Measurements from ENCODE around the gene CYP3A4. TPM values are rescaled to one million over a fixed set of nuclear protein-coding genes. Genes with fewer than 3 reads are reported as not detected.

Gene CYP3A4
- total RNA-seq, 1 donor from 2014 or later: not detected

GRCh38 chr7:99713995-99714570 lies 69.9 kb downstream of the CYP3A4 start:
- no peaks in the 10 kb centered on the region for H3K27me3 ChIP-seq
- no peak for TF ChIP-seq CTCF (IDR thresholded peaks at IDR 0.05)
- intact Hi-C loops (cut with DNase I): no loop called here
- no peaks in the 10 kb centered on the region for H3K9me3 ChIP-seq
- H3K36me3 ChIP-seq: no peaks in the 10 kb centered on the region
- no peaks in the 10 kb centered on the region for H3K4me1 ChIP-seq
- no peak overlapping the region for H3K27ac ChIP-seq
- DNase-seq (no peak), ATAC-seq (no peak)
- H3K4me3 ChIP-seq: no peak overlapping the region

- H3K4me3 ChIP-seq: no peak overlapping the region
- ATAC-seq (no peak), DNase-seq (no peak)
- no peak for TF ChIP-seq CTCF (IDR thresholded peaks at IDR 0.05)
- H3K9me3 ChIP-seq: no peaks in the 10 kb centered on the region
- intact Hi-C loops (cut with DNase I): no loop called here
- H3K27me3 ChIP-seq: no peaks in the 10 kb centered on the region
- H3K4me1 ChIP-seq: no peaks in the 10 kb centered on the region
- H3K27ac ChIP-seq: no peak overlapping the region
- no peaks in the 10 kb centered on the region for H3K36me3 ChIP-seq
These were observed 74.0 kb downstream of the CYP3A4 start for GRCh38 chr7:99709838-99710578.

GRCh38 chr7:99709260-99709659 lies 74.7 kb downstream of the CYP3A4 start:
- Histone ChIP-seq H3K27me3 (no peaks in the 10 kb centered on the region), H3K36me3 (no peaks in the 10 kb centered on the region), H3K27ac (no peak overlapping the region), H3K9me3 (no peaks in the 10 kb centered on the region), H3K4me1 (no peaks in the 10 kb centered on the region), H3K4me3 (no peak overlapping the region)
- no peak for DNase-seq
- TF ChIP-seq CTCF (IDR thresholded peaks at IDR 0.05): no peak
- intact Hi-C loops (cut with DNase I): no loop called here
- no peak for ATAC-seq

- Histone ChIP-seq H3K36me3 (no peaks in the 10 kb centered on the region), H3K4me1 (no peaks in the 10 kb centered on the region), H3K27me3 (no peaks in the 10 kb centered on the region), H3K4me3 (no peak overlapping the region), H3K9me3 (no peaks in the 10 kb centered on the region), H3K27ac (no peak overlapping the region)
- DNase-seq: no peak
- intact Hi-C loops (cut with DNase I): no loop called here
- no peak for TF ChIP-seq CTCF (IDR thresholded peaks at IDR 0.05)
- no peak for ATAC-seq
These were observed 76.9 kb downstream of the CYP3A4 start for GRCh38 chr7:99707096-99707495.

Other genes with a start within 250 kb of the CYP3A4 start
- gene FAM200A, start 232.1 kb downstream of the CYP3A4 start, total RNA-seq: 4.9 TPM
- gene ZNF655, start 225.5 kb downstream of the CYP3A4 start, total RNA-seq: 63.1 TPM
- gene TMEM225B, start 185.9 kb downstream of the CYP3A4 start, total RNA-seq: 1.0 TPM
- 18.3 TPM for gene ZSCAN25, start 167.2 kb downstream of the CYP3A4 start, total RNA-seq
- 15.1 TPM for gene CYP3A5, start 104.2 kb downstream of the CYP3A4 start, total RNA-seq
- gene CYP3A7, start 49.0 kb downstream of the CYP3A4 start, total RNA-seq: 1.6 TPM
- not detected for gene CYP3A43, start 43.8 kb upstream of the CYP3A4 start, total RNA-seq
- gene OR2AE1, start 92.8 kb upstream of the CYP3A4 start, total RNA-seq: not detected
- 32.6 TPM for gene TRIM4, start 135.3 kb upstream of the CYP3A4 start, total RNA-seq
- gene GJC3, start 145.4 kb upstream of the CYP3A4 start, total RNA-seq: not detected
- gene AZGP1, start 191.8 kb upstream of the CYP3A4 start, total RNA-seq: 87.7 TPM
- 57.5 TPM for gene ZKSCAN1, start 231.4 kb upstream of the CYP3A4 start, total RNA-seq

All from upper lobe of right lung (tissue), 1 donor.